ENCODE results near the gene ARHGAP33.

GRCh38 chr19:35792312-35792711, 16.9 kb downstream of the ARHGAP33 start:
- TF ChIP-seq SMC3 (conservative IDR thresholded peaks at IDR 0.05; ENCODE audit: poor library complexity) (no peak), CTCF (IDR thresholded peaks at IDR 0.05; ENCODE audit: poor library complexity, severe bottlenecking) (no peak), EZH2 (IDR thresholded peaks at IDR 0.05; ENCODE audit: borderline replicate concordance, insufficient read depth, low read length, poor library complexity, severe bottlenecking) (no peak), REST (IDR thresholded peaks at IDR 0.05; ENCODE audit: borderline replicate concordance) (no peak)
